HepG2 (cell line): ENCODE data around the gene WTAP. TPM values are rescaled to one million over a fixed set of nuclear protein-coding genes. Genes with fewer than 3 reads are reported as not detected.

Experiments used
- CCDC6 ChIP-seq: sonication (generic); formaldehyde crosslinking; IDR thresholded peaks from 2 replicates; pipeline ENCODE4 v1.8.1; 2022; ENCODE audit warnings: mild to moderate bottlenecking, missing genetic modification reagents, moderate library complexity
- HNF4G ChIP-seq, 2 experiments: sonication (generic) in 1 of 2; formaldehyde crosslinking in 1 of 2; IDR thresholded peaks; 2 replicates each; pipeline versions ENCODE4 v1.4.0 to v1.6.1; 2011 to 2020; ENCODE audit warnings: borderline replicate concordance in 2 of 2, low read depth in 2 of 2, mild to moderate bottlenecking in 2 of 2, low read length in 1 of 2, missing genetic modification reagents in 1 of 2, moderate library complexity in 1 of 2
- HOXA3 ChIP-seq: sonication (generic); formaldehyde crosslinking; IDR thresholded peaks from 2 replicates; pipeline ENCODE4 v1.5.0; 2020; ENCODE audit warnings: missing genetic modification reagents
- MYC ChIP-seq: sonication (generic); formaldehyde crosslinking; IDR thresholded peaks from 2 replicates; pipeline ENCODE4 v1.9.0; 2021; ENCODE audit warnings: missing genetic modification reagents, borderline replicate concordance
- PCBP1 ChIP-seq: fragments of 200-400 bp; formaldehyde crosslinking; IDR thresholded peaks from 2 replicates; pipeline ENCODE4 v1.6.1; 2017; ENCODE audit warnings: mild to moderate bottlenecking, low read depth, low read length, borderline replicate concordance
- SATB2 ChIP-seq: sonication (generic); formaldehyde crosslinking; IDR thresholded peaks from 2 replicates; pipeline ENCODE4 v1.5.0; 2020; ENCODE audit warnings: missing genetic modification reagents
- TGIF2 ChIP-seq: IDR thresholded peaks from 2 replicates; pipeline ENCODE4 v1.6.1; 2016; ENCODE audit warnings: control low read depth, missing compliant biosample characterization
- ZNF382 ChIP-seq: sonication (generic); formaldehyde crosslinking; IDR thresholded peaks from 2 replicates; pipeline ENCODE4 v1.5.0; 2020; ENCODE audit warnings: missing genetic modification reagents, mild to moderate bottlenecking, borderline replicate concordance
- ZNF777 ChIP-seq: sonication (generic); formaldehyde crosslinking; IDR thresholded peaks from 2 replicates; pipeline ENCODE4 v1.4.0; 2020; ENCODE audit warnings: missing genetic modification reagents
- polyA plus RNA-seq, 8 experiments: library from polyadenylated mRNA; depleted of rRNA in 3 of 8; stranded (reverse) in 7 of 8; unstranded in 1 of 8; fragments of >200 nt; fragmentation: Illumina TruSeq in 4 of 8; extraction: Trizol in 4 of 8; gene quantifications; 2 replicates each; pipeline versions ENCODE4 v1.2.1 to v1.2.3, GENCODE V29; 2011 to 2016; ENCODE audit warnings: low read depth in 4 of 8, missing spikeins in 1 of 8, mixed read lengths in 1 of 8; ENCODE audit not compliant: insufficient read depth in 1 of 8
- total RNA-seq, 5 experiments: library from RNA; depleted of rRNA; stranded (reverse); fragments of >200 nt; fragmentation: Illumina TruSeq; extraction: Trizol; gene quantifications; 2 replicates each; pipeline ENCODE4 v1.2.3, GENCODE V29; 2016; ENCODE audit warnings: low read depth in 1 of 5
- TF ChIP-seq, protein P1 (sequence below): IDR thresholded peaks from 2 replicates; pipeline ENCODE4 v1.6.1; 2016; ENCODE audit warnings: low read depth, missing genetic modification reagents, missing compliant biosample characterization
- TF ChIP-seq, protein P2 (sequence below): sonication (generic); formaldehyde crosslinking; IDR thresholded peaks from 2 replicates; pipeline ENCODE4 v1.5.0; 2020; ENCODE audit warnings: mild to moderate bottlenecking, missing genetic modification reagents
- TF ChIP-seq, protein P3 (sequence below): sonication (generic); formaldehyde crosslinking; IDR thresholded peaks from 2 replicates; pipeline ENCODE4 v1.5.0; 2020; ENCODE audit warnings: mild to moderate bottlenecking, missing genetic modification reagents
- TF ChIP-seq, protein P4 (sequence below): sonication (generic); formaldehyde crosslinking; IDR thresholded peaks from 2 replicates; pipeline ENCODE4; 2020; ENCODE audit warnings: missing genetic modification reagents, mild to moderate bottlenecking, borderline replicate concordance

The WTAP gene
- total and polyA plus RNA-seq, 2 of the 13 experiments (the other 11 are each of a cell fraction or from before 2014, with no cell fraction given) = 31.6 to 167 TPM

DNA sequence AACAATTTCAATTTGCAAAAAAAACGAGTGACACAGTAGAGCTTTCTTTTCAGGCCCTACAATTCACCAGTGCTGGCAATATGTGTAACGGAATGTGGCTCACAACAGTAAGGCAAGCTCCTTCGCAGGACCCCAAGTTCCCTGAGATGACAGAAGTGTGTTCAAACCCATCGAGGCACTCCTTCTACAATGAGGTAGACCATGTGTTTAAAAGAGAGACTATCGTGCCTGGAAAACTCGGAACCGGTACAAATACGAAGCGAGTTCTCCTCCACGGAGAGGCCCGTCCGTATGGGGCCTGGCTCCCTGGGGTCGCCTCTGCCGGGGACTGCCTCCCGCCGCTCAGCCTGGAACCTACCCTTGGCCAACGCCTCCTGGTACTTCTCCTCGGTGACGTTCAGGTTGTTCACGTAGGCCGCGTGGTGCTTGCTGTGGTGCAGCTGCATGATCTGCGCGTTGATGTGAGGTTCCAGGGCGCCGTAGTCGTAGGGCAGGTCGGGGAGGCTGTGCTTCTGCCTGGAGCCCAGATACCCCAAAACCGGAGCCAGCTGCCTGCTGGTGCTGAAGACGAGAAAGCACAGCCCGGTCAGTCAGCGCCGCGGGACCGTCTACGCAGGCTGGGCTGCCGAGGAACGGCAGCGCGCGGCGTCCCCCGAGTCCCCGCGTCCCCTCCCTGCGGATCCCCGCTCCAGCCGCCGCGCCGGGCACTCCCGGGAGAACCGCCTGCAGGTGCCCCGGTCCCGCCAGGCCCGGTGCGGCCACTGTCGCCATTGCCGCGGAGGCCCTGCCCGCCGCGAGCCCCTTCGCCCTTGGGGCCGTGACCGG, 34.8 kb upstream of the WTAP start (continued):
- TF ChIP-seq TGIF2 (CRISPR knock-in tag) = 0 out of 2 replicates have a peak, but pooled peaks have one; percentile 31
- no peak for TF ChIP-seq CCDC6 (CRISPR knock-in tag)
- TF ChIP-seq, protein P1, sequence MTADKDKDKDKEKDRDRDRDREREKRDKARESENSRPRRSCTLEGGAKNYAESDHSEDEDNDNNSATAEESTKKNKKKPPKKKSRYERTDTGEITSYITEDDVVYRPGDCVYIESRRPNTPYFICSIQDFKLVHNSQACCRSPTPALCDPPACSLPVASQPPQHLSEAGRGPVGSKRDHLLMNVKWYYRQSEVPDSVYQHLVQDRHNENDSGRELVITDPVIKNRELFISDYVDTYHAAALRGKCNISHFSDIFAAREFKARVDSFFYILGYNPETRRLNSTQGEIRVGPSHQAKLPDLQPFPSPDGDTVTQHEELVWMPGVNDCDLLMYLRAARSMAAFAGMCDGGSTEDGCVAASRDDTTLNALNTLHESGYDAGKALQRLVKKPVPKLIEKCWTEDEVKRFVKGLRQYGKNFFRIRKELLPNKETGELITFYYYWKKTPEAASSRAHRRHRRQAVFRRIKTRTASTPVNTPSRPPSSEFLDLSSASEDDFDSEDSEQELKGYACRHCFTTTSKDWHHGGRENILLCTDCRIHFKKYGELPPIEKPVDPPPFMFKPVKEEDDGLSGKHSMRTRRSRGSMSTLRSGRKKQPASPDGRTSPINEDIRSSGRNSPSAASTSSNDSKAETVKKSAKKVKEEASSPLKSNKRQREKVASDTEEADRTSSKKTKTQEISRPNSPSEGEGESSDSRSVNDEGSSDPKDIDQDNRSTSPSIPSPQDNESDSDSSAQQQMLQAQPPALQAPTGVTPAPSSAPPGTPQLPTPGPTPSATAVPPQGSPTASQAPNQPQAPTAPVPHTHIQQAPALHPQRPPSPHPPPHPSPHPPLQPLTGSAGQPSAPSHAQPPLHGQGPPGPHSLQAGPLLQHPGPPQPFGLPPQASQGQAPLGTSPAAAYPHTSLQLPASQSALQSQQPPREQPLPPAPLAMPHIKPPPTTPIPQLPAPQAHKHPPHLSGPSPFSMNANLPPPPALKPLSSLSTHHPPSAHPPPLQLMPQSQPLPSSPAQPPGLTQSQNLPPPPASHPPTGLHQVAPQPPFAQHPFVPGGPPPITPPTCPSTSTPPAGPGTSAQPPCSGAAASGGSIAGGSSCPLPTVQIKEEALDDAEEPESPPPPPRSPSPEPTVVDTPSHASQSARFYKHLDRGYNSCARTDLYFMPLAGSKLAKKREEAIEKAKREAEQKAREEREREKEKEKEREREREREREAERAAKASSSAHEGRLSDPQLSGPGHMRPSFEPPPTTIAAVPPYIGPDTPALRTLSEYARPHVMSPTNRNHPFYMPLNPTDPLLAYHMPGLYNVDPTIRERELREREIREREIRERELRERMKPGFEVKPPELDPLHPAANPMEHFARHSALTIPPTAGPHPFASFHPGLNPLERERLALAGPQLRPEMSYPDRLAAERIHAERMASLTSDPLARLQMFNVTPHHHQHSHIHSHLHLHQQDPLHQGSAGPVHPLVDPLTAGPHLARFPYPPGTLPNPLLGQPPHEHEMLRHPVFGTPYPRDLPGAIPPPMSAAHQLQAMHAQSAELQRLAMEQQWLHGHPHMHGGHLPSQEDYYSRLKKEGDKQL (CRISPR knock-in tag) = no peak
- TF ChIP-seq, protein P2, sequence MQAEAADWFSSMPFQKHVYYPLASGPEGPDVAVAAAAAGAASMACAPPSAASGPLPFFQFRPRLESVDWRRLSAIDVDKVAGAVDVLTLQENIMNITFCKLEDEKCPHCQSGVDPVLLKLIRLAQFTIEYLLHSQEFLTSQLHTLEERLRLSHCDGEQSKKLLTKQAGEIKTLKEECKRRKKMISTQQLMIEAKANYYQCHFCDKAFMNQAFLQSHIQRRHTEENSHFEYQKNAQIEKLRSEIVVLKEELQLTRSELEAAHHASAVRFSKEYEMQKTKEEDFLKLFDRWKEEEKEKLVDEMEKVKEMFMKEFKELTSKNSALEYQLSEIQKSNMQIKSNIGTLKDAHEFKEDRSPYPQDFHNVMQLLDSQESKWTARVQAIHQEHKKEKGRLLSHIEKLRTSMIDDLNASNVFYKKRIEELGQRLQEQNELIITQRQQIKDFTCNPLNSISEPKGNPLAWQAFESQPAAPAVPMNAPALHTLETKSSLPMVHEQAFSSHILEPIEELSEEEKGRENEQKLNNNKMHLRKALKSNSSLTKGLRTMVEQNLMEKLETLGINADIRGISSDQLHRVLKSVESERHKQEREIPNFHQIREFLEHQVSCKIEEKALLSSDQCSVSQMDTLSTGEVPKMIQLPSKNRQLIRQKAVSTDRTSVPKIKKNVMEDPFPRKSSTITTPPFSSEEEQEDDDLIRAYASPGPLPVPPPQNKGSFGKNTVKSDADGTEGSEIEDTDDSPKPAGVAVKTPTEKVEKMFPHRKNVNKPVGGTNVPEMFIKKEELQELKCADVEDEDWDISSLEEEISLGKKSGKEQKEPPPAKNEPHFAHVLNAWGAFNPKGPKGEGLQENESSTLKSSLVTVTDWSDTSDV = peak; percentile 78
- TF ChIP-seq, protein P3, sequence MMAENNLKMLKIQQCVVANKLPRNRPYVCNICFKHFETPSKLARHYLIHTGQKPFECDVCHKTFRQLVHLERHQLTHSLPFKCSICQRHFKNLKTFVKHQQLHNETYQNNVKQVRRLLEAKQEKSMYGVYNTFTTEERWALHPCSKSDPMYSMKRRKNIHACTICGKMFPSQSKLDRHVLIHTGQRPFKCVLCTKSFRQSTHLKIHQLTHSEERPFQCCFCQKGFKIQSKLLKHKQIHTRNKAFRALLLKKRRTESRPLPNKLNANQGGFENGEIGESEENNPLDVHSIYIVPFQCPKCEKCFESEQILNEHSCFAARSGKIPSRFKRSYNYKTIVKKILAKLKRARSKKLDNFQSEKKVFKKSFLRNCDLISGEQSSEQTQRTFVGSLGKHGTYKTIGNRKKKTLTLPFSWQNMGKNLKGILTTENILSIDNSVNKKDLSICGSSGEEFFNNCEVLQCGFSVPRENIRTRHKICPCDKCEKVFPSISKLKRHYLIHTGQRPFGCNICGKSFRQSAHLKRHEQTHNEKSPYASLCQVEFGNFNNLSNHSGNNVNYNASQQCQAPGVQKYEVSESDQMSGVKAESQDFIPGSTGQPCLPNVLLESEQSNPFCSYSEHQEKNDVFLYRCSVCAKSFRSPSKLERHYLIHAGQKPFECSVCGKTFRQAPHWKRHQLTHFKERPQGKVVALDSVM (CRISPR knock-in tag) = no peak
- 0 out of 2 replicates have a peak, but pooled peaks have one; percentile 17 for TF ChIP-seq PCBP1
- TF ChIP-seq ZNF382 (CRISPR knock-in tag) = no peak
- 0 out of 2 replicates have a peak, but pooled peaks have one; percentile 34 for TF ChIP-seq HOXA3 (CRISPR knock-in tag)
- no peak for TF ChIP-seq MYC (CRISPR knock-in tag)
- 0 out of 2 replicates have a peak, but pooled peaks have one; percentile 1 for TF ChIP-seq SATB2 (CRISPR knock-in tag)
- TF ChIP-seq ZNF777 (CRISPR knock-in tag) = peak; percentile 53; the same call in 1 of the 2 replicates
- TF ChIP-seq HNF4G (IDR thresholded peaks at IDR 0.05; ENCODE audit: borderline replicate concordance, low read depth, low read length) = no peak
- TF ChIP-seq HNF4G (CRISPR knock-in tag; IDR thresholded peaks at IDR 0.05; ENCODE audit: borderline replicate concordance, low read depth) = 0 out of 2 replicates have a peak, but pooled peaks have one; percentile 18
- TF ChIP-seq, protein P4, sequence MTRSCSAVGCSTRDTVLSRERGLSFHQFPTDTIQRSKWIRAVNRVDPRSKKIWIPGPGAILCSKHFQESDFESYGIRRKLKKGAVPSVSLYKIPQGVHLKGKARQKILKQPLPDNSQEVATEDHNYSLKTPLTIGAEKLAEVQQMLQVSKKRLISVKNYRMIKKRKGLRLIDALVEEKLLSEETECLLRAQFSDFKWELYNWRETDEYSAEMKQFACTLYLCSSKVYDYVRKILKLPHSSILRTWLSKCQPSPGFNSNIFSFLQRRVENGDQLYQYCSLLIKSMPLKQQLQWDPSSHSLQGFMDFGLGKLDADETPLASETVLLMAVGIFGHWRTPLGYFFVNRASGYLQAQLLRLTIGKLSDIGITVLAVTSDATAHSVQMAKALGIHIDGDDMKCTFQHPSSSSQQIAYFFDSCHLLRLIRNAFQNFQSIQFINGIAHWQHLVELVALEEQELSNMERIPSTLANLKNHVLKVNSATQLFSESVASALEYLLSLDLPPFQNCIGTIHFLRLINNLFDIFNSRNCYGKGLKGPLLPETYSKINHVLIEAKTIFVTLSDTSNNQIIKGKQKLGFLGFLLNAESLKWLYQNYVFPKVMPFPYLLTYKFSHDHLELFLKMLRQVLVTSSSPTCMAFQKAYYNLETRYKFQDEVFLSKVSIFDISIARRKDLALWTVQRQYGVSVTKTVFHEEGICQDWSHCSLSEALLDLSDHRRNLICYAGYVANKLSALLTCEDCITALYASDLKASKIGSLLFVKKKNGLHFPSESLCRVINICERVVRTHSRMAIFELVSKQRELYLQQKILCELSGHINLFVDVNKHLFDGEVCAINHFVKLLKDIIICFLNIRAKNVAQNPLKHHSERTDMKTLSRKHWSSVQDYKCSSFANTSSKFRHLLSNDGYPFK = peak; percentile 76
